HepG2 (cell line): ENCODE data around the gene MAP9. TPM values are rescaled to one million over a fixed set of nuclear protein-coding genes. Genes with fewer than 3 reads are reported as not detected.
A peak's percentile ranks its signal among the peaks of the same experiment; 100 is the strongest.

Experiments
- ATAC-seq: fragments of 200-7000 bp; cut with Tn5 transposase; 3 replicates; pipeline ENCODE4 v1.9.1; 2020; ENCODE audit warnings: mild to moderate bottlenecking, moderate library complexity
- BruUV-seq: library from RNA; stranded (reverse); fragments of 400-500 nt; replicated peaks from 2 replicates; lab custom pipeline; 2021; lab: Mats Ljungman, UMichigan
- CTCF ChIA-PET: fragments of 300-600 bp; formaldehyde crosslinking; extraction: SDS; loops from one replicate; lab custom pipeline; 2021; ENCODE audit warnings: low total read pairs, inconsistent platforms, low intra/inter-chr PET ratio; lab: Yijun Ruan, JAX
- POLR2A ChIA-PET: fragments of 350-600 bp; sonication (Branson Sonifier 250); formaldehyde crosslinking; loops from one replicate; lab custom pipeline; 2020; ENCODE audit warnings: antibody characterized with exemption, inconsistent platforms; lab: Yijun Ruan, JAX
- DNase-seq: peaks from one replicate; pipeline ENCODE4 v3.0.0-alpha.2; 2015; ENCODE audit warnings: low spot score
- FAIRE-seq: peaks from 3 replicates; lab custom pipeline; 2011; peaks lifted over from hg19 to GRCh38; lab: Jason Lieb, UNC
- H2AFZ ChIP-seq: one replicate; pipeline ENCODE4 v1.6.1; 2011; ENCODE audit warnings: low read length, inconsistent platforms
- H3K27ac ChIP-seq: fragments of 300-600 bp; 3 replicates; pipeline ENCODE4 v1.8.0; 2011; ENCODE audit warnings: mixed run types, mild to moderate bottlenecking, mixed read lengths, low read length, inconsistent platforms; ENCODE audit not compliant: insufficient read depth; ENCODE audit errors: extremely low read length
- H3K27me3 ChIP-seq, 2 experiments: fragments of 200-600 bp in 1 of 2; 2 replicates in 1 of 2; 3 replicates in 1 of 2; pipeline versions ENCODE4 v1.6.0 to v1.8.0; 2011; ENCODE audit warnings: low read length in 2 of 2, mild to moderate bottlenecking in 2 of 2, moderate library complexity in 2 of 2, inconsistent platforms in 1 of 2; ENCODE audit not compliant: insufficient read depth in 2 of 2, control insufficient read depth in 1 of 2
- H3K36me3 ChIP-seq, 2 experiments: fragments of 200-600 bp in 1 of 2; replicated peaks in 1 of 2; 2 replicates in 1 of 2; 3 replicates in 1 of 2; pipeline versions ENCODE4 v1.5.1 to v1.8.0; 2011; ENCODE audit warnings: low read length in 2 of 2, inconsistent platforms in 1 of 2; ENCODE audit not compliant: insufficient read depth in 2 of 2, control insufficient read depth in 1 of 2
- H3K4me1 ChIP-seq: 2 replicates; pipeline ENCODE4 v1.5.1; 2012; ENCODE audit warnings: low read length, inconsistent platforms; ENCODE audit not compliant: insufficient read depth
- H3K4me2 ChIP-seq: 2 replicates; pipeline ENCODE4 v1.6.0; 2011; ENCODE audit warnings: low read depth, low read length, inconsistent platforms
- H3K4me3 ChIP-seq, 3 experiments: fragments of 200-600 bp in 1 of 3; sonication (generic), shearing (Covaris generic) in 1 of 3; replicated peaks in 1 of 3; 2 replicates each; pipeline ENCODE4 v1.5.1; 2011 to 2016; ENCODE audit warnings: low read length in 3 of 3, inconsistent platforms in 2 of 3, low read depth in 2 of 3, mild to moderate bottlenecking in 2 of 3, control low read depth in 1 of 3, mixed read lengths in 1 of 3; ENCODE audit not compliant: insufficient read depth in 1 of 3
- H3K79me2 ChIP-seq: one replicate; pipeline ENCODE4 v1.6.1; 2011; ENCODE audit warnings: low read length, inconsistent platforms; ENCODE audit not compliant: insufficient read depth
- H3K9ac ChIP-seq: 2 replicates; pipeline ENCODE4 v1.6.0; 2011; ENCODE audit warnings: mild to moderate bottlenecking, low read depth, low read length, inconsistent platforms; ENCODE audit not compliant: insufficient read depth
- H3K9me3 ChIP-seq: 2 replicates; pipeline ENCODE4 v1.5.1; 2012; ENCODE audit warnings: mild to moderate bottlenecking, low read length
- H4K20me1 ChIP-seq: 2 replicates; pipeline ENCODE4 v1.6.0; 2011; ENCODE audit warnings: inconsistent platforms, mild to moderate bottlenecking, low read length, moderate library complexity; ENCODE audit not compliant: insufficient read depth
- EED ChIP-seq: sonication (generic); formaldehyde crosslinking; IDR thresholded peaks from 2 replicates; pipeline ENCODE4 v1.5.0; 2020; ENCODE audit warnings: mild to moderate bottlenecking, missing genetic modification reagents
- FOSL2 ChIP-seq: sonication (generic); formaldehyde crosslinking; IDR thresholded peaks from 2 replicates; pipeline ENCODE4 v1.4.0; 2020; ENCODE audit warnings: missing genetic modification reagents
- HNRNPK ChIP-seq: fragments of 200-400 bp; formaldehyde crosslinking; IDR thresholded peaks from 2 replicates; pipeline ENCODE4 v1.6.1; 2018; ENCODE audit warnings: low read length, low read depth, moderate library complexity, mild to moderate bottlenecking; ENCODE audit not compliant: poor library complexity, severe bottlenecking
- ISL2 ChIP-seq: sonication (generic); formaldehyde crosslinking; IDR thresholded peaks from 2 replicates; pipeline ENCODE4 v1.5.0; 2020; ENCODE audit warnings: missing genetic modification reagents
- KLF16 ChIP-seq, 2 experiments: sonication (generic) in 1 of 2; formaldehyde crosslinking in 1 of 2; IDR thresholded peaks; 2 replicates each; pipeline versions ENCODE4 v1.6.1 to v1.8.0; 2016 to 2023; ENCODE audit warnings: missing genetic modification reagents in 2 of 2, missing compliant biosample characterization in 1 of 2
- MNT ChIP-seq: fragments of 450-650 bp; IDR thresholded peaks from 2 replicates; pipeline ENCODE4 v1.6.1; 2016
- SMARCC2 ChIP-seq: fragments of 450-650 bp; IDR thresholded peaks from 2 replicates; pipeline ENCODE4 v1.6.1; 2017; ENCODE audit warnings: antibody characterized with exemption, mild to moderate bottlenecking
- THAP9 ChIP-seq: sonication (generic); formaldehyde crosslinking; IDR thresholded peaks from 2 replicates; pipeline ENCODE4; 2020; ENCODE audit warnings: missing genetic modification reagents, mild to moderate bottlenecking, borderline replicate concordance
- ZNF232 ChIP-seq: sonication (generic); formaldehyde crosslinking; IDR thresholded peaks from 2 replicates; pipeline ENCODE4 v1.4.0; 2020; ENCODE audit warnings: missing genetic modification reagents, borderline replicate concordance
- WGBS: methylation state at CpG from one replicate; pipeline ENCODE4 v1.1.6; 2017; ENCODE audit warnings: low lambda C conversion rate; 5-methylcytosine and 5-hydroxymethylcytosine counted together
- in situ Hi-C: cut with HindIII; loops from 2 replicates; pipeline ENCODE4 v1.10.0; 2017; ENCODE audit warnings: low pct_unique_long_range_greater_than_20kb; ENCODE audit not compliant: extremely low pct_ligation_motif_present
- intact Hi-C: fragments of 100-400 bp; cut with micrococcal nuclease; formaldehyde crosslinking; loops from one replicate; pipeline ENCODE4 v1.10.0; 2022; ENCODE audit not compliant: unreplicated experiment
- polyA plus RNA-seq, 8 experiments: library from polyadenylated mRNA; depleted of rRNA in 3 of 8; stranded (reverse) in 7 of 8; unstranded in 1 of 8; fragments of >200 nt; fragmentation: Illumina TruSeq in 4 of 8; extraction: Trizol in 4 of 8; gene quantifications; 2 replicates each; pipeline versions ENCODE4 v1.2.1 to v1.2.3, GENCODE V29; 2011 to 2016; ENCODE audit warnings: low read depth in 4 of 8, missing spikeins in 1 of 8, mixed read lengths in 1 of 8; ENCODE audit not compliant: insufficient read depth in 1 of 8
- total RNA-seq, 5 experiments: library from RNA; depleted of rRNA; stranded (reverse); fragments of >200 nt; fragmentation: Illumina TruSeq; extraction: Trizol; gene quantifications; 2 replicates each; pipeline ENCODE4 v1.2.3, GENCODE V29; 2016; ENCODE audit warnings: low read depth in 1 of 5

The MAP9 gene
- total and polyA plus RNA-seq, 2 of the 13 experiments (the other 11 are each of a cell fraction or from before 2014, with no cell fraction given) = not detected

- Histone ChIP-seq H3K9me3 (no peaks in the 10 kb centered on the region), H3K27ac (no peak overlapping the region), H2AFZ (no peak overlapping the region), H3K79me2 (no peaks in the 10 kb centered on the region), H4K20me1 (no peaks in the 10 kb centered on the region), H3K4me1 (no peaks in the 10 kb centered on the region), H3K27me3 (no peaks in the 10 kb centered on the region), H3K4me2 (no peak overlapping the region), H3K9ac (no peak overlapping the region), H3K4me3 (no peak overlapping the region), H3K36me3 (no peaks in the 10 kb centered on the region)
- peak; percentile 7 for DNase-seq
- FAIRE-seq = no peak
- intact Hi-C loops = no loop called here
- BruUV-seq = no TSS peak
- in situ Hi-C loops = no loop called here
- ATAC-seq = no peak
- ChIA-PET POLR2A (no interaction called here), CTCF (no interaction called here)
- 12% methylated on average over 8 of the region's 8 CpGs for WGBS
- no peak for TF ChIP-seq THAP9
- 0 out of 2 replicates have a peak, but pooled peaks have one; percentile 5 for TF ChIP-seq FOSL2 (CRISPR knock-in tag)
Measured at GRCh38 chr4:155392481-155393184, 15.9 kb upstream of the MAP9 start.

GRCh38 chr4:155391932-155392331 lies 15.2 kb upstream of the MAP9 start:
- ChIA-PET CTCF (no interaction called here), POLR2A (no interaction called here)
- in situ Hi-C loops (no loop called here), intact Hi-C loops (no loop called here)
- no peak for FAIRE-seq
- Histone ChIP-seq H3K27me3 (no peaks in the 10 kb centered on the region), H3K79me2 (no peaks in the 10 kb centered on the region), H3K27ac (no peak overlapping the region), H3K4me1 (no peaks in the 10 kb centered on the region), H3K9me3 (no peaks in the 10 kb centered on the region), H4K20me1 (no peaks in the 10 kb centered on the region), H2AFZ (no peak overlapping the region), H3K4me3 (no peak overlapping the region), H3K9ac (no peak overlapping the region), H3K4me2 (no peak overlapping the region), H3K36me3 (no peaks in the 10 kb centered on the region)
- no TSS peak for BruUV-seq
- TF ChIP-seq EED (CRISPR knock-in tag) = no peak
- no peak for TF ChIP-seq MNT
- TF ChIP-seq KLF16 (CRISPR knock-in tag; IDR thresholded peaks at IDR 0.05) = no peak
- no peak for TF ChIP-seq HNRNPK
- no peak for TF ChIP-seq ISL2 (CRISPR knock-in tag)
- no peak for TF ChIP-seq SMARCC2
- TF ChIP-seq ZNF232 = no peak
- no peak for ATAC-seq
- no peak for DNase-seq
